Frontal cortex (tissue), 4 donors: Measurements from ENCODE around the gene PLVAP. TPM values are rescaled to one million over a fixed set of nuclear protein-coding genes. Genes with fewer than 3 reads are reported as not detected.
A peak's percentile ranks its signal among the peaks of the same experiment; 100 is the strongest.

Experiments used
- DNase-seq, 2 donors: peaks; one replicate each; pipeline ENCODE4 v3.0.0; 2012; ENCODE audit warnings: low spot score in 2 of 2
- FAIRE-seq: peaks from 2 replicates; lab custom pipeline; 2012; peaks lifted over from hg19 to GRCh38; lab: Jason Lieb, UNC
- total RNA-seq: library from RNA; depleted of rRNA; stranded (reverse); fragments of >200 nt; gene quantifications from one replicate; pipeline ENCODE4 v1.2.3, GENCODE V29; 2014
- donor health status: control.
- donor health status: control.
- donor health status: control.

The PLVAP gene
- total RNA-seq, 1 donor from 2014 or later, result under 0.01 TPM

DNA sequence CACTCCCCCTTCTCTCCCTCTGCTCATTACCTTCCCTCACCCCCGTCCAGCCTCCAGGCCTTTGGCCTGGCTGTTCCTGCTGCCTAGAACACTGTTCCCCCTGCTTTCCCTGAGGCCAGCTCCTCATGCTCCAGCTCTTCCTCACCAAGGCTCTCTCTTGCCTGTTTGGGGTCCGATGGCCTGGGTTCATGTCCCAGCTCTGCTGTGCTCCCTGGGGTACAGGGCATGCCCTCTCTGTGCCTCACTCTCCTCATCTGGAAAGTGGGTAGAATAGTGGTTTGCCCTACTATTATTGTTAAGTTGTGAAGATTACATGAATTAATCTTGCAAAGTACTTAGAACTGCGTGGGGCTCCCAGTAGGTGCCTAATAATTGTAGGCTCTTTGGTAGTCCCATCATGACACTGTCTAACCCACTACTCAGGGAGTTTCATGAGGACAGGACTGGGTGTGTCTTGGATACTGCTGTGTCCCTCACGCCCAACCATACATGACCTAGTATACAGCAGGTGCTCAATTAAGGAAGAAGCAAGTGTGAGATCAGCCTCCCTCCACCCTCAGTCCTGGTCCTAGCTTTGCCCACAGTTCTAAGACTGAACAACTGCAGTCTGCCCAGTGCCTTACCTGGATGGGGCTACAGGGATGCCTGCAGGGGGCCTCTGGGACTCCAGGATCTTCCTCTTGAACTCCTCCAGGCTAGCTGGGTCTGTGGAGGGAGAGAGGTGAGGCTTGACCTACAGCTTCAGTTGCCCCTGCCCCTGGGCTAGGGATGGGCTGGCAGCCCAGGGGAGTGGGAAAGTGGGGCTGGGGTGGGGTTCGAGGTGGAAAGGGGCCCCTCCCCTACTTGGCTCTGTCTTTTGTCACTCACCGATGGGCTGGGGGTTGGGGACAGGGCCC, 17.0 kb downstream of the PLVAP start:
- DNase-seq (no peak), FAIRE-seq (no peak)

DNA sequence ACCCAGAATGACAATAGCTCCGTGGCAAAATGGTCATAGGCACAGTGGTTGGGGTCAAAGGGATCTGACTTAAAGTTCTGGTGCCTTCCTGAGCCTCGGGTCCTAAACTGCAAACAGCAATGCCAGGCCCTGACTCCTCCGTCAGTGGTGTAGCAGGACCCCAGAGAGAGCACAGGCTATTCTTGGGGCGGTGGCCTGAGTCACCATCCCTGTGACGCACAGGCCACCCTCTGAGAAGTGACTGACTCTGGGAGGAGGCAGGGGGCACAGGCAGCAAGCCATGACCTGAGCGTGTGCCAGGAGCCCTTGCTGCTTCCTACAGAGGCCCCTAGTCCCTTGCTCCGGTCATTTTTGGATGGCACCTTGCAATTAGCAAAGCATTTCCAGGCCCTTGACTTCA, 18.7 kb downstream of the PLVAP start:
- DNase-seq (no peak), FAIRE-seq (no peak)

DNA sequence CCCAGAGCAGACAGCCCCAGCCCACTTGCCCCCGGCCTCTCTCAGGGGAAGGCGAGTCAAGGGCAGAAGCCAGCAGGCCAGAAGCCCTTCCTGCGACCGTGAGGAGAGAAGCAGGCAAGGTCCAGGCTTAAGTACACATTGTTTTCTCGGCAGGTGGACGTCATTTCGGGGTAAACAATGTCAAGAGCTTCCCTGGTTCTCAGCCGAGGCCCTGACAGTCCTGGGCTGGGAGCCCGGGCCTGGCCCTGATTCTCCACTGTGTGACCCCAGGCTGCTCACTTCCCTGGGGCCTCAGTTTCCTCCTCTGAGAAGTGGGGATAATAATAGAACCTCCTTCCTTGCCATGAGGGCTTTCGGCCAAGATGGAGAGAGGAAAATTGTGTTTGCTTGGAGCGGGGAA, 19.4 kb downstream of the PLVAP start:
- DNase-seq, result no peak
- no peak for FAIRE-seq

DNA sequence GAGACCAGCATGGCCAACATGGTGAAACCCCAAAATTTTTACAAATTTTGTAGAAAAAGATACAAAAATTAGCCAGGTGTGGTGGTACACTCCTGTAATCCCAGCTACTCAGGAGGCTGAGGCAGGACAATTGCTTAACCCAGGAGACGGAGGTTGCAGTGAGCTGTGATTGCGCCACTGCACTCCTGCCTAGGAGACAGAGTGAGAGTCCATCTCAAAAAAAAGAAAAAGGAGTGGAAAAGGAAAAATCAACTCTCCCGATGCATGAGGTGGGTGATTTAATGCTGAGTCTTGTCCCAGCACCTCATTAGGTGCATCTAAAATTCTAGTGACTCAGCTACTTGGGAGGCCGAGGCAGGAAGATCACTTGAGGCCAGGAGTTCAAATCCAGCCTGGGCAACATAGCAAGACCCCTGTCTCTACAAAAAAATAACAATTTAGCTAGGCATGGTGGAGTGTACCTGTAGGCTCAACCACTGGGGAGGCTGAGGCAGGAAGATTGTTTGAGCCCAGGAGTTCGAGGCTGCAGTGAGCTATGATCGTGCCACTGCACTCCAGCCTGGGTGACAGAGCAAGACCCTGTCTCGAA, 20.0 kb downstream of the PLVAP start:
- DNase-seq (no peak), FAIRE-seq (no peak)

DNA sequence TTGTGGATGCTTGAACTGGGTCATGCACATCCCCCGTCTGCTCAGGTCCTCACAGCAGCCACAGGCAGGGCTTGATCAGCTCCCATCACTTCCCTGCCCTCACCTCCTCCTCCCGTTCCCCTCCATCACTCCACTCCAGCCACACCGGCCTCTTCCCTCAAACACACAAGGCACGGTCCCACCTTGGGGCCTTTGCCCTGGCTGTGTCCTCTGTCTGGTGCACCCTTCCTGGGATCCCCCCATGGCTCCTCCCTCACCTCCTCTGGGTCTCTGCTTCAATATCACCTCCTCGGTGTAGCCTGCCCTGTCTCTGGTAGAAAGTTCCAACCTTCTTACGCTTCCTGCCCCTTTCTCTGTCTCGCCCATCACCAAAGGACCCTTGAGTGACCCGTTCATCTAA, 23.8 kb downstream of the PLVAP start:
- no peak for FAIRE-seq
- no peak for DNase-seq

DNA sequence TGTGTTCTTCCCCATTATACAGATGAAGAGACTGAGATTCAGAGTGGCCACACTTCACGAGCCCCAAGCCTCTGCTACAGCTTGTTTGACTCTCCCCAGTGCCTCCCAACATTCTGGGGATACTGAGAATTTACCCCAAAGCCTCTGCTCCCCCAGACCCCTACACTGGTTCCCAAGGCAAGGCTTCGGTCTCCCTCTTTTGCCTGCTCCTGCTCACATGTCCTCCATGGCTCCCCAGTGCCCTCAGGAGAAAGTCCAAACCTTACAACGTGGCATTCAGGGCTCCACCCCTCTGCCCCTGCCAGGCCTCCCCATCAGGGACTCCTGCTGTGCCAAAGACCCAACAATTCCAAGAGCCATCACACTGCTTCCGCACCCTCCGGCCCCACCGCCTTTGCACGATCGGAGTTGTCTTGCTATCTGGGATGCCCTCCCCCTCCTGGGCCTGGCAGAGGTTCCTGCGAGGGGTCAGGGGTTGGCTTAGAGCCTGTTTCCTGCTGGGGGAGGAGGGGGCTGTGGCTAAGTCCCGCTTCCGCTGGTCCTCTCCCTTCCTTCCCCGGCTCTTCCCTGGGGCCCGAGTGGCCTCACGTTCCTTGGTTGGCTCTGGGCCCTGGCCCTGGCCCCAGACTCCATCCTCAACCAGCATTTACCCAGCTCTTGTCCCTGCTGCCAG, 24.4 kb downstream of the PLVAP start:
- DNase-seq (no peak), FAIRE-seq (no peak)

DNA sequence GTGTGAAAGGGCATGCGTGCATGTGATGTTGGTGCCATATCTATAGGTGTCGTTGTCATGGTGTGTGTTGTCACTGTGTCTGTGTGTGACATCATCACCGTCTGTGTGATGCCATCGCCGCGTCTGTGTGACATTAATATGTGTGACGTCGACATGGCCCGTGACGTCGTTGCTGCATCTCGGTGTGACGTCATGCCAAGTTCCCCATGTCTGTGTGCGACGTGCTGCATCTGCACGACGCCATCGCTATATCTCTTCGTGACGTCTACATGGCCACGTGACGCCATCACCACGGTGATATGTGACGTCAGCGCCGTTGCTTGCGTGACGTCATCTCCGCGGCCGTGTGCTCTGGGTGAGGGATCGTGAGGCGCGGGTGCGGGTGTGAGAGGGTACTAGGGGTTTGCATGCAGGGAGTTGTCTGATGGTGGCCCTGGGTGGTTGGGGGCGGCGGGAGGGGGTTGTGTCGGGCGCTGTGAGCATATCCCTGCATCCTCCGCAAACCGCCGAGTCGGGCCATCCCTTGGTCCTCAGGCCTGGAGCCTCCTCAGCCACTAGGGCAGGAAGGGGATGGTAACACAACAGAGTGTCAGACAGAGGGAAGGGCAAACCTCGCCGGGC, 25.2 kb downstream of the PLVAP start:
- DNase-seq (no peak), FAIRE-seq (no peak)

DNA sequence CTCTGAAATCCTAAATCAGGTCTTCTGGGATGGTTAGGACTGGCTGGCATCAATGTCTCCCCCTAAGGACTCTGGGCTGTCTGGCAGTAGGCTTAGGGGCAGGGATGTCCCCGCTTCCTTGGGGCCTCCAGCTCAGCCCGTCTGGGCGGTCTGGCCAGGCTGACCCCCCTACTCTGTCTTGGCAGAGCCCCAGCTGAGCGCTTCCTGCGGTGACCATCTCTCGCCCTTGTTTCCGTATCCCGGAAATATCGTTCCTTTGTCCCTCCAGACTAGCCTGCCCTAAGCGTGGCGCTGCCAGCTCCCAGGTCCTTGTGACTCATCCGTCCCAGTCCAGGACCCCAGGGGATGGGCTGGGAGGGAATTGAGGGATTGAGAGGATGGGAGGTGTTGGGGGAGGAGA, 28.4 kb downstream of the PLVAP start:
- DNase-seq (no peak), FAIRE-seq (no peak)

DNA sequence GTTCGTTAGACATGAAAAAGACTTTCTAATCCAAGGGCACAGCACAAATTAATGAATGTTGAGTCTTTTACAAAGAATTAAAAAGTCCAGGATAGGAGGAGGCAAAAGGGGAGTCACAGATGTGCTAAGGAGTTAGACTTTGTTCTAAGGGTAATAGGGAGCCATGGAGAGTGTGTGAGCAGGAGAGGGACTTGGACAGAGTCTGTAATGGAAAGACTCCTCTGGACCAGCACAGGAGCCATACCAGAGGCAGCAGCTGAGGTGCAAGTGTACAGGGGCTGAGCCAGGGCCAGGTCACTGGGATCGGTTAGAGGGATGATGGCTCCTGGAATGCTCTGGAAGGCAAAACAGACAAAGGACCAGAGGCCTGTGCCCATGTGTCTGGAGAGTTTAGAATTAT, 29.3 kb downstream of the PLVAP start:
- FAIRE-seq (no peak), DNase-seq (no peak)

DNA sequence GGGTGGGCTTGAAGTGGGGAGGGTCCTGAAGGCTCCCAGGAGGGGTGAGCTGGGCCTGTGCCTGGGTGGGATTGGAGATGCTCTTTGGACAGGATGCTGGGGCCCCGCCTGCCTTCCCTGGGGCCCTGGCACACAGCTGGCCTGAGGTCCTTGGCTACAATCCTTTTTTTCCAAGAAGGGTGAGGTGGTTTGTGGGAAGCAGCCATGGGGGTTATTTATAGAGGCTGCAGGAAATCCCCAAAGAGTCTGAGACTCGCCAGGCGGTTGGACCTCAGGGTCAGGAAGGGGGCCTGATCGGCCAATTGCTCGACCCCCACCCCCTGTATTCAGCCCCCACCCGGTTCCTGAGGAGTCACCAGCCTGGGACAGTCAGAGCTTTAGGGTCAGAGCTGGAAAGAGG, 29.8 kb downstream of the PLVAP start:
- FAIRE-seq, result no peak
- no peak for DNase-seq

DNA sequence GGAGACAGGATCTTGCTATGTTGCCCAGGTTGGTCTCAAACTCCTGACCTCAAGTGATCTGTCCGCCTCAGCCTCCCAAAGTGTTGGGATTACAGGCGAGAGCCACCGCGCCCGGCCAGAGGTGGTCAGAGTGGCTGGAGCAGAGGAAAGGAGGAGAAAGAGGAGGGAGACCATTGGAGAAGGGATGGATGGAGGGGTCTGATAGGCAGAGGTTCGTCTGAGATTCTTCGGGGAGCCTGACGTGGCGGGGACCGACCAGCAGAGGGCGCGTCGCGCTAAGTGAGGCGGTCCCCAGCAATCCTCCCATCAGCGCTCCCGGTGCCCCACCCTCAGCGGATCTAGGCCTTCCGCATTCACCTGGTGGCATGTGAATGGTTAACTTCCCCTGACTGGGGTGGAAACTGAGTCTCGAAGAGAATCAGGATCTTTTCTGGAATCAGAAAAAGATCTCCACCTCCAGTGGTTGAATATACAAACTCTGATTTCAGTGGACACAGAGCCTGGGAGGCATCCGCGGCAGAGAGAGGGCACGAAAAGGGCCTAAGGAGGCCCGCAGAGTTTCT, 31.0 kb downstream of the PLVAP start:
- peak; percentile 65 to 83 for DNase-seq
- no peak for FAIRE-seq

DNA sequence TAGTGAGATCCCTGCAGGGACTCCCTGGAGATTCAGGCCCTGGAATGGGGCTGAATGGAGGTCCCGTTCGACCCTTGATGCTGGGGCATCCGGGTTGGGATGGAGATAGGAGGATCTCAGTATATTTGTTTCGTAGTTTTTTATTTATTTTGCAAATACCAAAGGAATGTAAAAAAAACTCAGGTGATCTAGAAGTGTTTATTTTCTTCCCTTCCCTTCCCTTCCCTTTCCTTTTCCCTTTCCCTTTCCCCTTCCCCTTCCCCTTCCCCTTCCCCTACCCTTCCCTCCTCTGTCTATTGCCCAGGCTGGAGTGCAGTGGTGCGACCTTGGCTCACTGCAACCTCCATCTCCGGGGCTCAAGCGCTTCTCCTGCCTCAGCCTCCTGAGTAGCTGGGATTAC, 35.3 kb downstream of the PLVAP start:
- FAIRE-seq, result no peak
- DNase-seq, result no peak

DNA sequence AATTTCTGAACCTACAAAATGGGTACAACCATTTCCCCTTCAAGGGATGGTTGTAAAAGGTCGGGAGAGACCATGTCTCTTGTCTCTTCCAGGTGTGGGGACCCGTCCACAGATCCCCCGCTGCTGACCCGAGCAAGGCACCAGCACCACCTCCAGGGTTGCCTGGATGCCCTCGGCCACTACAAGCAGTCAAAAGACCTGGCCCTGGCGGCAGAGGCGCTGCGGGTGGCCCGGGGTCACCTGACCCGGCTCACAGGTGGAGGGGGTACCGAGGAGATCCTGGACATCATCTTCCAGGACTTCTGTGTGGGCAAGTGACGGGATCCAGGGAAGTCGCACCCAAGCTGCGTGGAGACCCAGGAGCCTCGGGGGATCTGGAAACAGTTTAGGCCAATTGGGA, 35.8 kb downstream of the PLVAP start:
- no peak for DNase-seq
- no peak for FAIRE-seq

DNA sequence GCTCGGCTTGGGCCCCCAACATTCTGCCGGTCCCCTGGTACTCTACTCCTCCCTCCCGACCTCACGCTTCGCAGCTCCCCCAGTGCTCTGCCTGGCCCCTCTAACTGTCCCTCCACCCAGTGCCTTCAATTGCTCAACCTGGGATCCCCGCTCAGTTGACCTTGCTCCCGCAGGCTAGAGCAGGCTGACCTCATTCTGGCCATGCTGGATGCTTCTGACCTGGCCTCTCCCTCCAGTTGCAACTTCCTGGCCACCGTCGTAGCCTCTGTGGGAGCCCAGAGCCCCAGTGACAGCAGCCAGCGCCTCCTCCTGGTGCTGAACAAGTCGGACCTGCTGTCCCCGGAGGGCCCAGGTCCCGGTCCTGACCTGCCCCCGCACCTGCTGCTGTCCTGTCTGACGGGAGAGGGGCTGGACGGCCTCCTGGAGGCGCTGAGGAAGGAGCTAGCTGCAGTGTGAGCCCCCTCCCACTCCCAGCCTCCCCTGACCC, 36.2 kb downstream of the PLVAP start:
- FAIRE-seq (no peak), DNase-seq (no peak)

DNA sequence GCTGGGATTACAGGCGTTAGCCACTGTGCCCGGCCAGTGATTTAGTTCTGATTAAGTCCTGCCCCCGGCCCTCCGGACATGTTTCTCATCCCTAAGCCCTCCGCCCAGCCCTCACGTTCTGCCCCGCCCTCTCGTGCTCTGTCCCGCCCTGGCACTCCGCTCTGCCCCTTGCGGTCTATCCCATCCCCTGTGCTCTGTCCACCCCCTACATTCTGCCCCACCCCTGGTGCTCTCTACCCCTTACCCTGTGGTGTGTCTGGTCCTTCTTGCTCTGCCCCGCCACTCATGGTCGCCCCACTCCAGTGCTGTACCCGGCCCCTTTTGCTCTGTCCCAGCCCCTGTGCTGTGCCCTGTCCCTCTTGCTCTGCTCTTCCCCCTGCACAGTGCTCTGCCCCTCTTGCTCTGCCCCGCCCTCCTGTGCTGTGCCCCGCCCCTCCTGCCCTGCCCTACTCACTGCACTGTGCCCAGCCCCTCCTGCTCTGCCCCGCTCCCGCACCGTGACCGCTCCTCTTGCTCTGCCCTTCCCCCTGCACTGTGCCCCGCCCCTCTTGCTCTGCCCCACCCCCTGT, 36.8 kb downstream of the PLVAP start:
- DNase-seq (no peak), FAIRE-seq (no peak)

DNA sequence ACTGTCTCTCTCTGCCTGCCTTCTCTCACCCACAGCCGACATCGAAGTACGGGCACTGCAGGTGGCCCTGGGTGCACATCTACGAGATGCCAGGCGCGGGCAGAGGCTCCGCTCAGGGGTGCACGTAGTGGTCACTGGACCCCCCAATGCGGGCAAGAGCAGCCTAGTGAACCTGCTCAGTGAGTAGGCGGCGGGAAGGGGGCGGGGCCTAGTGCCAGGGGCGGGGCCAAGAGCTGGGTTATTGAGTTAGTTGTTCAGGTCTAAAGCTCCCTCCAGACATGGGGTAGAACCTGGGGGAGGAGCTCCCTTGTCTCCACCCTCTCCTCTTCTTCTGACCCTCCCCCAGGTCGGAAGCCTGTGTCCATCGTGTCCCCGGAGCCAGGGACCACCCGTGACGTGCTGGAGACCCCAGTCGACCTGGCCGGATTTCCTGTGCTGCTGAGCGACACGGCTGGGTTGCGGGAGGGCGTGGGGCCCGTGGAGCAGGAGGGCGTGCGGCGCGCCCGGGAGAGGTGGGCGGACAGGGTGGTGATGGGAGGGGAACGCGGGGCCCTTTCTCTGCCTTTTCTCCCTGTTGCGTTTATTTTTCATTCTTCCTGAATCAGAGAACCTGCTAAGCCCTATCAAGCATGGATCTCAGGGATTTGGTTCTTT, 37.9 kb downstream of the PLVAP start:
- DNase-seq (no peak), FAIRE-seq (no peak)

DNA sequence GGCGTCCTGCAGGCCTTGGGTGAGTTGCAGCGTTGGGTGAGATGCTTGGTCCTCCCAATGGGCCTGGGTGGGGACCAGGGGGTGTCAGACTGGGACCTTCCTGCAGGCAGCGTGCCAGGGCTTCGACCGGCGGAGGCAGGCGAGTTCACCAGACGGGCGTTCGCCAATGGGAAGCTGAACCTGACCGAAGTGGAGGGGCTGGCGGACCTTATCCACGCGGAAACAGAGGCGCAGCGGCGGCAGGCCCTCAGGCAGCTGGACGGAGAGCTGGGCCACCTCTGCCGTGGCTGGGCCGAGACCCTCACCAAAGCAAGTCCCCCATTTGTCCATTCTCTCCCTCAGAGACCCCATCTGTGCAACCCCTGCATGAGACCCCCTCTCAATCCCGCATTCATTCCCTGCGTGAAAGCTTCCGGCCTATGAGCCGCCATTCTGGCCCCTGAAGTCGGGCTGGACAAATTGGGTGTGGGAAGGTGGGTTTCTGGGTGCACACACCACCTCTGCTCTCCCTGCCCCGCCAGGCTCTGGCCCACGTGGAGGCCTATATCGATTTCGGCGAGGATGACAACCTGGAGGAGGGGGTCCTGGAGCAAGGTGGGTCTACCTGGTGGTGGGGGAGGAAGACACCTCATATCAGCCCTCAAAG, 38.6 kb downstream of the PLVAP start:
- FAIRE-seq (no peak), DNase-seq (no peak)

DNA sequence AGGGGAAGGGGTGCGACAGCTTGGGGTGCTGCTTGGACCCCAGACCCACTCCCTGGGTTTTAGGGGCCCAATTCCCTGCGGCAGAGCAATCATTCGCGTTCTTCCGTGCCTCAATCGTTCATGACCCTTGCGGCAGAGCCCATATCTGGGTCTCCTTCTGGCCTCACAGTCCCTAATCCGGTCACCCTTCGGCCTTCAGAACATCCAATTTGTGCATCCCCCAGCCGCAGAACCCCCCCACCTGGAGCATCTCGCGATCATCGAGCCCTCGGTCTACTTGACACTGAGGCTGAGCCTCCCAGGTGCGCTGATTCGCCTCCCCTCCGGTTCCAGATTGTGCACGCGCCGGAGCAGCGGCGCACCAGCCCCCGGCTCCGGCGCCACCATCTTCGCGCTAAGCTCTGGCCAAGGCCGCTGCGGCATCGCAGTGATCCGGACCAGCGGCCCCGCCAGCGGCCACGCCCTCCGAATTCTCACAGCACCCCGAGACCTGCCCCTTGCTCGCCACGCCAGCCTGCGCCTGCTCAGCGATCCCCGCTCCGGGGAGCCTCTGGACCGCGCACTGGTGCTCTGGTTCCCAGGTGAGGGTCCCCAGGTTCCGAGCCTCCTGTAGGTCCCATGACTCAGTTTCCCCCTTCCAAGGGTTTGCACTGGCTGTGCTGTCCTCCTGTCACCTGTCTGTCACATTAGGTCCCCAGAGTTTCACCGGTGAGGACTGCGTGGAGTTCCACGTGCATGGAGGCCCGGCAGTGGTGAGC, 39.3 kb downstream of the PLVAP start:
- DNase-seq, result no peak
- FAIRE-seq, result no peak
